KMS-11 (cell line): ENCODE measurements around the gene NCEH1.
"Not testable (repeated sequence)": the region's sequence is repeated elsewhere in the genome, so short reads cannot be mapped to it uniquely, and the experiment has no call there.

ENCODE experiments used
- H2AFZ ChIP-seq: fragments of 200-600 bp; sonication (generic); 2 replicates; pipeline ENCODE4 v1.6.1; 2016; ENCODE audit warnings: antibody characterized with exemption, mixed run types, low read depth
- H3K27ac ChIP-seq: fragments of 200-600 bp; sonication (generic); 2 replicates; pipeline ENCODE4 v1.6.1; 2016; ENCODE audit warnings: mild to moderate bottlenecking, mixed run types
- H3K27me3 ChIP-seq: fragments of 200-600 bp; sonication (generic); 2 replicates; pipeline ENCODE4 v1.6.1; 2017; ENCODE audit warnings: mild to moderate bottlenecking, low read depth, mixed run types, moderate library complexity; ENCODE audit not compliant: insufficient read depth
- H3K36me3 ChIP-seq: fragments of 200-600 bp; sonication (generic); 2 replicates; pipeline ENCODE4 v1.6.1; 2017; ENCODE audit warnings: mild to moderate bottlenecking, mixed run types; ENCODE audit not compliant: insufficient read depth
- H3K4me1 ChIP-seq: fragments of 200-600 bp; sonication (generic); 2 replicates; pipeline ENCODE4 v1.6.1; 2016; ENCODE audit warnings: mild to moderate bottlenecking, low read depth, mixed run types; ENCODE audit not compliant: poor library complexity, severe bottlenecking
- H3K4me2 ChIP-seq: fragments of 200-600 bp; sonication (generic); 2 replicates; pipeline ENCODE4 v1.7.0; 2016; ENCODE audit warnings: mild to moderate bottlenecking, mixed run types
- H3K4me3 ChIP-seq: fragments of 200-600 bp; sonication (generic); IDR thresholded peaks from 2 replicates; pipeline ENCODE4 v1.6.1; 2017; ENCODE audit warnings: low read depth, low read length, mixed read lengths; ENCODE audit not compliant: insufficient read depth
- H3K79me2 ChIP-seq: fragments of 200-600 bp; sonication (generic); 2 replicates; pipeline ENCODE4 v1.6.1; 2016; ENCODE audit warnings: low read depth, mixed run types; ENCODE audit not compliant: insufficient read depth
- H3K9ac ChIP-seq: fragments of 200-600 bp; sonication (generic); 2 replicates; pipeline ENCODE4 v1.6.1; 2016; ENCODE audit warnings: mild to moderate bottlenecking, mixed run types
- H4K20me1 ChIP-seq: fragments of 200-600 bp; sonication (generic); 2 replicates; pipeline ENCODE4 v1.6.1; 2016; ENCODE audit warnings: mild to moderate bottlenecking, mixed run types; ENCODE audit not compliant: insufficient read depth
- TF ChIP-seq, protein P1 (sequence below): fragments of 200-600 bp; sonication (generic); conservative IDR thresholded peaks from 2 replicates; pipeline ENCODE4 v1.6.1; 2017; ENCODE audit warnings: low read depth, mild to moderate bottlenecking, antibody characterized with exemption, low read length, moderate library complexity, mixed read lengths

Gene NCEH1

DNA sequence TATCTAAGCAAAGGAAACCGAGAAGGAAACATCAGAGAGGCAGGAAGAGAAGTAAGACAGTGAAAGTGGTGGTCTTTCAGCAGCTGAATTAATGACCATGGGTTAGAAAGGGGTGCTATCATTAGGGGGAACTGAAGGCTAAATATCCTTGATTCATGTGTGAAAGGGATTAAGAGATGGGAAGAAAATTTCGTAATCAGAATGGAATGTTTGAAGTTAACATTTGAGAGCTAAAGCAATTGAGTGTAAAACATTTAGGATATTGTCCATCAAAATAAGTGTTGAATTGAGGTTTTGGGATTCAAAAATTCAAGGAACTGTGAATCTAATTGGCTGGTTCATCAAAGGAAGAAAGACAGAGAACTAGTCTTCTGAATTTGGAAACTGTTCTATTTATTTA lies 35.6 kb upstream of the NCEH1 start:
- no peak overlapping the region for H3K4me2 ChIP-seq
- no peaks in the 10 kb centered on the region for H3K36me3 ChIP-seq
- H3K27me3 ChIP-seq, result no peaks in the 10 kb centered on the region
- peaks cover 7% of the 10 kb centered on the region for H3K79me2 ChIP-seq
- TF ChIP-seq, protein P1, sequence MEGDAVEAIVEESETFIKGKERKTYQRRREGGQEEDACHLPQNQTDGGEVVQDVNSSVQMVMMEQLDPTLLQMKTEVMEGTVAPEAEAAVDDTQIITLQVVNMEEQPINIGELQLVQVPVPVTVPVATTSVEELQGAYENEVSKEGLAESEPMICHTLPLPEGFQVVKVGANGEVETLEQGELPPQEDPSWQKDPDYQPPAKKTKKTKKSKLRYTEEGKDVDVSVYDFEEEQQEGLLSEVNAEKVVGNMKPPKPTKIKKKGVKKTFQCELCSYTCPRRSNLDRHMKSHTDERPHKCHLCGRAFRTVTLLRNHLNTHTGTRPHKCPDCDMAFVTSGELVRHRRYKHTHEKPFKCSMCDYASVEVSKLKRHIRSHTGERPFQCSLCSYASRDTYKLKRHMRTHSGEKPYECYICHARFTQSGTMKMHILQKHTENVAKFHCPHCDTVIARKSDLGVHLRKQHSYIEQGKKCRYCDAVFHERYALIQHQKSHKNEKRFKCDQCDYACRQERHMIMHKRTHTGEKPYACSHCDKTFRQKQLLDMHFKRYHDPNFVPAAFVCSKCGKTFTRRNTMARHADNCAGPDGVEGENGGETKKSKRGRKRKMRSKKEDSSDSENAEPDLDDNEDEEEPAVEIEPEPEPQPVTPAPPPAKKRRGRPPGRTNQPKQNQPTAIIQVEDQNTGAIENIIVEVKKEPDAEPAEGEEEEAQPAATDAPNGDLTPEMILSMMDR, result no peak
- peaks cover 6% of the 10 kb centered on the region for H3K4me1 ChIP-seq
- H2AFZ ChIP-seq, result no peak overlapping the region
- no peak overlapping the region for H3K27ac ChIP-seq
- H3K4me3 ChIP-seq, result no peak overlapping the region
- no peak overlapping the region for H3K9ac ChIP-seq
- H4K20me1 ChIP-seq, result no peaks in the 10 kb centered on the region

DNA sequence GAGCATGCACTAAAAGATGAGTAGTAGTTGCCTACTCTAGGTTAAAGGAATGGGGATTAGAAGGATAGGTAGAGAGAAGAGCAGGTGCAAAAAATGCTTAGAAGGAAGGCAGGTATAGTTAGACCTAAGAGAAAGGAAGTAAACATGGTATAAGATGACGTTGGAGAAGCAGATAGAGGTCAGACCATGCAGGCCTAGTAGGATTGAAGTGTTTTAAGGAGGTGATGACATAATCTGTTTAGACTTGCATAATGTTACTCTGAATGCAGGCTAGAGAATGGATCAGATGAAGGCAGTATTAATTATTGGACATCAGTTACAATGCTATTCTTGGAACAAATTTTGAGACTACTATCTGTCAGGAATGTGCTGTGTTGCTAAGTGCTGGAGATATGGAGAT lies 28.6 kb upstream of the NCEH1 start:
- Histone ChIP-seq H3K4me3 (no peak overlapping the region), H3K9ac (no peak overlapping the region), H3K4me1 (no peaks in the 10 kb centered on the region), H3K27ac (no peak overlapping the region), H2AFZ (no peak overlapping the region), H3K4me2 (no peak overlapping the region), H4K20me1 (no peaks in the 10 kb centered on the region), H3K36me3 (no peaks in the 10 kb centered on the region), H3K27me3 (no peaks in the 10 kb centered on the region), H3K79me2 (no peaks in the 10 kb centered on the region)
- TF ChIP-seq, protein P1, result no peak

DNA sequence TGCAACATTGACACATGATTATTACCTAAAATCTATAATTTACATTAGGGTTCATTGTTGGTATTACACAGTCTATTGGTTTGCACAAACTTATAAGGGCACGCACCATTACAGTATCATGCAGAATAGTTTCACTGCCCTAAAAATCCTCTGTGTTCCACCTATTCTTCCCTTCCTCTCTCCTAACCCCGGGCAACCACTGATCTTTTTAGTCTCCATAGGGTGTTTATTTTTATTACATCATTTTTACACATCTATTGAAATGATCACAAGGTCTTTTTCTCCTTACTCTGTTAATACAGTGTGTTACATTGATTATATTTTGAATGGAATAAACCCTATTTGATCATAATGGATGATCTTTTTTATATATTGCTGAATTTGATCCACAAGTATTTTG lies 24.1 kb upstream of the NCEH1 start:
- Histone ChIP-seq H3K27ac (no peak overlapping the region), H3K4me2 (no peak overlapping the region), H3K4me3 (no peak overlapping the region), H4K20me1 (no peaks in the 10 kb centered on the region), H3K36me3 (no peaks in the 10 kb centered on the region), H3K4me1 (no peaks in the 10 kb centered on the region), H2AFZ (no peak overlapping the region), H3K9ac (no peak overlapping the region), H3K79me2 (no peaks in the 10 kb centered on the region), H3K27me3 (no peaks in the 10 kb centered on the region)
- TF ChIP-seq, protein P1, result no peak

DNA sequence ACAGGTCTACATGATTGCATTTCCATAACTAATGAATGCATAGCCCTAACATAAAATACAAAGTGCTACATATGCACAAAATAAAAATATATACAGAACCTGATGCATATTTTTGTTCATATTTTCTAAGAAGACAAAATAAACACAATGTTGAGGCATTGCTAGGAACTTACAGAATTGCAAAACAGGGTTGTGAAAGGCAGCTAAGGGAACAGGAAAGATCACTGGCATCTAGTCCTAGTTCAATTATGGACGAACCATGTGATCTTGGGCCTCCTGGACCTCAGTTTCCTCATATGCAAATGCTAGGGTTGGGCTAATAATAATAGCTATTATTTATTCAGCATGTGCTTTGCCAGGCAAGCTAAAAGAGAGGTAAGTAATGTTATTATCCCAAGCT lies 15.5 kb upstream of the NCEH1 start:
- TF ChIP-seq, protein P1, result no peak
- H2AFZ ChIP-seq, result no peak overlapping the region
- no peaks in the 10 kb centered on the region for H3K36me3 ChIP-seq
- H3K4me2 ChIP-seq, result no peak overlapping the region
- no peaks in the 10 kb centered on the region for H3K79me2 ChIP-seq
- H3K4me1 ChIP-seq, result no peaks in the 10 kb centered on the region
- H3K27ac ChIP-seq, result no peak overlapping the region
- no peaks in the 10 kb centered on the region for H4K20me1 ChIP-seq
- no peak overlapping the region for H3K9ac ChIP-seq
- H3K4me3 ChIP-seq, result no peak overlapping the region
- no peaks in the 10 kb centered on the region for H3K27me3 ChIP-seq

DNA sequence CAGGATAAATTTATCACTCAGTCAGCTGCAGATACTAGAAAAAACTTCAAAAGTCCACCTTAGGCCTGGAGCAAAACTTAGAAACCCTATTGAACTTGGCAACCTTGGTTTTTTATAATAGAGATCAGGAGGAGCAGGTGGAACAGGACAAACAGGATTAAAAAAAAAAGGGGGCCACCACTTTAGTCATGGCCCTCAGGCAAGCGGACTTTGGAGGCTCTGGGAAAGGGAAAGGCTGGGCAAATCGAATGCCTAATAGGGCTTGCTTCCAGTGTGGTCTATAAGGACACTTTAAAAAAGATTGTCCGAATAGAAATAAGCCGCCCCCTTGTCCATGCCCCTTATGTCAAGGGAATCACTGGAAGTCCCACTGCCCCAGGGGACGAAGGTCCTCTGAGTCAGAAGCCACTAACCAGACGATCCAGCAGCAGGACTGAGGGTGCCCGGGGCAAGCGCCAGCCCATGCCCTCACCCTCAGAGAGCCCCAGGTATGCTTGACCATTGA lies 11.7 kb upstream of the NCEH1 start:
- not testable (repeated sequence) for H3K4me3 ChIP-seq, H3K4me2 ChIP-seq, H4K20me1 ChIP-seq, H3K9ac ChIP-seq, H3K27me3 ChIP-seq, H3K4me1 ChIP-seq, H3K36me3 ChIP-seq, H2AFZ ChIP-seq, H3K79me2 ChIP-seq, H3K27ac ChIP-seq
